Measurements from ENCODE around the gene CGAS. TPM values are rescaled to one million over a fixed set of nuclear protein-coding genes. Genes with fewer than 3 reads are reported as not detected.

CGAS gene
- total and polyA plus RNA-seq, 2 of the 4 experiments (the other 2 are of a cell fraction) = 1.5 to 1.6 TPM

- no peak overlapping the region for H4K91ac ChIP-seq (ENCODE audit: insufficient read depth, low read depth, low read length)
- no peak overlapping the region for H2AFZ ChIP-seq (replicated peaks; ENCODE audit: low read length, poor library complexity)
- no peaks in the 10 kb centered on the region for H3K4me1 ChIP-seq (ENCODE audit: control insufficient read depth, insufficient read depth, low read length)
- H3K23ac ChIP-seq (ENCODE audit: low read depth, low read length) = no peak overlapping the region
- no peak overlapping the region for H3K4me2 ChIP-seq (ENCODE audit: low read depth, low read length)
- no peak overlapping the region for H3K27ac ChIP-seq (ENCODE audit: insufficient read depth, low read length)
- no peaks in the 10 kb centered on the region for H3K9me3 ChIP-seq (ENCODE audit: control insufficient read depth, insufficient read depth, low read length)
- H2BK120ac ChIP-seq (ENCODE audit: low read depth, low read length) = no peak overlapping the region
- no peak overlapping the region for H4K8ac ChIP-seq (ENCODE audit: low read depth in 2 of 2, low read length in 2 of 2)
- no peak overlapping the region for H2AK9ac ChIP-seq (replicated peaks; ENCODE audit: low read depth, low read length, poor library complexity)
- TF ChIP-seq MXI1 (IDR thresholded peaks at IDR 0.05; ENCODE audit: borderline replicate concordance, low read depth, low read length) (no peak), CHD1 (IDR thresholded peaks at IDR 0.05; ENCODE audit: low read depth, low read length) (no peak), MAFK (IDR thresholded peaks at IDR 0.05; ENCODE audit: low read depth, low read length) (no peak), BHLHE40 (IDR thresholded peaks at IDR 0.05; ENCODE audit: low read depth, low read length) (no peak), MAZ (IDR thresholded peaks at IDR 0.05; ENCODE audit: borderline replicate concordance, low read depth, low read length) (no peak), ELK1 (IDR thresholded peaks at IDR 0.05; ENCODE audit: borderline replicate concordance, low read depth, low read length) (no peak), FOS (IDR thresholded peaks at IDR 0.05; ENCODE audit: low read depth, low read length) (no peak), POLR2A (IDR thresholded peaks at IDR 0.05; ENCODE audit: low read depth, low read length) (no peak), SMC3 (IDR thresholded peaks at IDR 0.05; ENCODE audit: low read depth, low read length) (no peak)
- no peak overlapping the region for H3K9ac ChIP-seq (ENCODE audit: low read depth, low read length)
- DNase-seq (no peak), ATAC-seq (ENCODE audit: low read depth) (no peak)
- no peaks in the 10 kb centered on the region for H3K9me1 ChIP-seq (ENCODE audit: insufficient read depth, low read length)
- intact Hi-C loops (cut with micrococcal nuclease) = no loop called here
- no peak overlapping the region for H2BK5ac ChIP-seq (ENCODE audit: low read depth, low read length, poor library complexity, severe bottlenecking)
- no peaks in the 10 kb centered on the region for H3K27me3 ChIP-seq (ENCODE audit: control insufficient read depth, insufficient read depth, low read length)
- no peak overlapping the region for H2BK20ac ChIP-seq (ENCODE audit: low read depth, low read length)
- no peaks in the 10 kb centered on the region for H4K20me1 ChIP-seq (ENCODE audit: insufficient read depth, low read length)
- H2AK5ac ChIP-seq (ENCODE audit: low read depth, low read length) = no peak overlapping the region
- H3K4me3 ChIP-seq (ENCODE audit: insufficient read depth, low read depth, low read length) = no peak overlapping the region
- peaks cover 0 to 7% of the 10 kb centered on the region in 2 experiments; a peak in 2 of 4 replicates for H3K79me1 ChIP-seq (ENCODE audit: low read depth in 1 of 2, low read length in 2 of 2)
- no peak overlapping the region for H3K14ac ChIP-seq (replicated peaks; ENCODE audit: low read depth, low read length)
- H3K36me3 ChIP-seq (ENCODE audit: control insufficient read depth, insufficient read depth, low read length) = peaks cover 26% of the 10 kb centered on the region
- POLR2A ChIA-PET (ENCODE audit: unreplicated experiment) = no interaction called here
- CTCF ChIA-PET = no interaction called here
- no peak overlapping the region for H3K4ac ChIP-seq (ENCODE audit: low read depth, low read length)
- no peak overlapping the region for H4K5ac ChIP-seq (ENCODE audit: low read depth, low read length)
- no peak overlapping the region for H3K18ac ChIP-seq (ENCODE audit: low read depth, low read length)
- dilution Hi-C loops (cut with HindIII; ENCODE audit: low sequenced_read_pairs, unreplicated experiment) = no loop called here
- no TSS peak for BruUV-seq (replicated peaks)
- in situ Hi-C loops (cut with MboI; ENCODE audit: low sequenced_read_pairs) = no loop called here
- 80% methylated on average over 1 of the region's 7 CpGs; no CpG with 5 or more reads in 1 of the 2 experiments for WGBS, 2 experiments (ENCODE audit: extremely low coverage in 2 of 2, insufficient read length in 1 of 2)
- no peak overlapping the region for H3K56ac ChIP-seq (ENCODE audit: extremely low read depth, insufficient read depth, low read length)
- no peak overlapping the region for H2BK15ac ChIP-seq (ENCODE audit: low read depth, low read length)
Observed at GRCh38 chr6:73487473-73487872, 35.4 kb upstream of the CGAS start.

All from IMR-90 (cell line).